Hepatocyte (in vitro differentiated cells): Measurements from ENCODE around the gene VKORC1L1.
"Not testable (repeated sequence)": the region's sequence is repeated elsewhere in the genome, so short reads cannot be mapped to it uniquely, and the experiment has no call there.

ENCODE experiments used
- EZH2 ChIP-seq: fragments of 200-600 bp; sonication (generic); IDR thresholded peaks from 2 replicates; pipeline ENCODE4 v1.6.1; 2016; ENCODE audit warnings: antibody characterized with exemption, mild to moderate bottlenecking, borderline replicate concordance
- EZH2phosphoT487 ChIP-seq: fragments of 200-600 bp; sonication (generic); IDR thresholded peaks from one replicate; pipeline ENCODE4 v1.6.1; 2018; ENCODE audit warnings: antibody characterized with exemption, mild to moderate bottlenecking, low read depth, moderate library complexity; ENCODE audit not compliant: unreplicated experiment, severe bottlenecking
- TF ChIP-seq, protein P1 (sequence below): fragments of 200-600 bp; sonication (generic); IDR thresholded peaks from 2 replicates; pipeline ENCODE4 v1.5.1; 2016; ENCODE audit warnings: antibody characterized with exemption, mild to moderate bottlenecking; ENCODE audit not compliant: poor library complexity

DNA sequence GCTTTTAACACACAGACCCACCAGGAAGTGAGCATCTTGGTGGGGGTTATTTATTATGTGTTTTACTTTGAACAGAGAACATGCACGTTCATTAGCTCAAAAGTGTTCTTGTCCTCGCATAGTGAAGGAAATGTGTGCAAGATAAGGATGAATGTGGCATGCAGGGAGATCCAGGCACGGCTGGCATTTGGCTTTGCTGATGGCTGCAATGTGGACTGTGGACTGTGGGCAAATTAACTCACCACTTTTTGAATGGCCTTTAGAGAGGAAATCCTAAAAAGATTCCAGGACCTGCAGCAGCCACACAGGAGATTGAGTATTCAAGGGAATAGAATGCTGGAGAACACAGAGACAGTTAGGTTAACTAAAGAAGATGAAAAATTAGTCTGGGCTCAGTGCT lies 6.6 kb upstream of the VKORC1L1 start:
- TF ChIP-seq, protein P1, sequence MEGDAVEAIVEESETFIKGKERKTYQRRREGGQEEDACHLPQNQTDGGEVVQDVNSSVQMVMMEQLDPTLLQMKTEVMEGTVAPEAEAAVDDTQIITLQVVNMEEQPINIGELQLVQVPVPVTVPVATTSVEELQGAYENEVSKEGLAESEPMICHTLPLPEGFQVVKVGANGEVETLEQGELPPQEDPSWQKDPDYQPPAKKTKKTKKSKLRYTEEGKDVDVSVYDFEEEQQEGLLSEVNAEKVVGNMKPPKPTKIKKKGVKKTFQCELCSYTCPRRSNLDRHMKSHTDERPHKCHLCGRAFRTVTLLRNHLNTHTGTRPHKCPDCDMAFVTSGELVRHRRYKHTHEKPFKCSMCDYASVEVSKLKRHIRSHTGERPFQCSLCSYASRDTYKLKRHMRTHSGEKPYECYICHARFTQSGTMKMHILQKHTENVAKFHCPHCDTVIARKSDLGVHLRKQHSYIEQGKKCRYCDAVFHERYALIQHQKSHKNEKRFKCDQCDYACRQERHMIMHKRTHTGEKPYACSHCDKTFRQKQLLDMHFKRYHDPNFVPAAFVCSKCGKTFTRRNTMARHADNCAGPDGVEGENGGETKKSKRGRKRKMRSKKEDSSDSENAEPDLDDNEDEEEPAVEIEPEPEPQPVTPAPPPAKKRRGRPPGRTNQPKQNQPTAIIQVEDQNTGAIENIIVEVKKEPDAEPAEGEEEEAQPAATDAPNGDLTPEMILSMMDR, result not testable (repeated sequence)
- TF ChIP-seq EZH2, EZH2phosphoT487: not testable (repeated sequence)
